Measurements from ENCODE around the gene ELMO2. TPM values are rescaled to one million over a fixed set of nuclear protein-coding genes. Genes with fewer than 3 reads are reported as not detected.

The ELMO2 gene
- total RNA-seq, 1 donor from 2014 or later = 35.6 TPM

DNA sequence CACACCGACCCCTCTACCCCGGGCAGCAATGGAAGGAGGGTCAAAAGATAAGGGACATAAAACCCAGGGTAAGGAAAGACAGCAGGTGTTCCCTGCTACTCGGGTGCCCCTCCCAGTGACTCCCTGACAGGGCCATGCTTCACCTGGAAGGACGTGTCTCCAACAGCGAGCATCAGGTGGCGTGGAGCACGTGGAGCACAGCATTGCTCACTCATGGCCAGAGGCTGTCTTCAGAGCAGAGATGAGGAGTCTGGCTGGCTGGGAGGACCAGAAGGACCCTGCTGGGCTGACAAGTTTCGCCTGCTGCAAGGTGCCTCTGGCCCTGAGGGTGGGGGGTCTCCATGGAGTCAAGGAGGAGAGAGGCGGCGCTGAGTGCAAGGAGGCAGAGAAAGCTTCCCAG, 82.9 kb downstream of the ELMO2 start:
- Mint-ChIP-seq H3K27ac (ENCODE audit: unreplicated experiment) (no peak overlapping the region), H3K36me3 (ENCODE audit: low read depth, unreplicated experiment) (no peaks in the 10 kb centered on the region), H3K9me3 (ENCODE audit: unreplicated experiment) (no peaks in the 10 kb centered on the region), H3K27me3 (ENCODE audit: unreplicated experiment) (peaks cover 7% of the 10 kb centered on the region), H3K4me3 (ENCODE audit: unreplicated experiment) (no peak overlapping the region), H3K4me1 (ENCODE audit: unreplicated experiment) (no peaks in the 10 kb centered on the region)
- DNase-seq (ENCODE audit: low spot score) = no peak
- TF ChIP-seq, protein P1, sequence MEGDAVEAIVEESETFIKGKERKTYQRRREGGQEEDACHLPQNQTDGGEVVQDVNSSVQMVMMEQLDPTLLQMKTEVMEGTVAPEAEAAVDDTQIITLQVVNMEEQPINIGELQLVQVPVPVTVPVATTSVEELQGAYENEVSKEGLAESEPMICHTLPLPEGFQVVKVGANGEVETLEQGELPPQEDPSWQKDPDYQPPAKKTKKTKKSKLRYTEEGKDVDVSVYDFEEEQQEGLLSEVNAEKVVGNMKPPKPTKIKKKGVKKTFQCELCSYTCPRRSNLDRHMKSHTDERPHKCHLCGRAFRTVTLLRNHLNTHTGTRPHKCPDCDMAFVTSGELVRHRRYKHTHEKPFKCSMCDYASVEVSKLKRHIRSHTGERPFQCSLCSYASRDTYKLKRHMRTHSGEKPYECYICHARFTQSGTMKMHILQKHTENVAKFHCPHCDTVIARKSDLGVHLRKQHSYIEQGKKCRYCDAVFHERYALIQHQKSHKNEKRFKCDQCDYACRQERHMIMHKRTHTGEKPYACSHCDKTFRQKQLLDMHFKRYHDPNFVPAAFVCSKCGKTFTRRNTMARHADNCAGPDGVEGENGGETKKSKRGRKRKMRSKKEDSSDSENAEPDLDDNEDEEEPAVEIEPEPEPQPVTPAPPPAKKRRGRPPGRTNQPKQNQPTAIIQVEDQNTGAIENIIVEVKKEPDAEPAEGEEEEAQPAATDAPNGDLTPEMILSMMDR (IDR thresholded peaks at IDR 0.05; ENCODE audit: unreplicated experiment) = no peak

DNA sequence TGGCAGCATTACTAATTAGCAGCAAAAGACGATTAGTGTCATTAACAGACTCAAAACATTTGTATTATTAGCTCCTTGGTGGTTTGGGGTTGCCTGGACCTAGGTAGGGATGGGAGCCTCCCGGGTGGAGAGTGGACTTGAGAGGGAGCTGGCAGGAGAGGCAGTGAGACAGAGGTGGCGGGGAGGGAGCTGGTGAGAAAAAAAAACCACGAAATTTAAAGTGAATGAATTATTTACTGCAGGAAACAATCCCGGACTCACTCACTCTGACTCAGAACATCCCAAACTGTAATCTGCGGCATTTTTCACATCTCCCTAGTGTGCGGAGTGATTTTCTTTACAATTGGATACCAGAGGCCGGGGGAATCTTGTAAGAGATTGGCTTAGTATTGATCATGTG, 83.8 kb downstream of the ELMO2 start:
- TF ChIP-seq, protein P1 (IDR thresholded peaks at IDR 0.05; ENCODE audit: unreplicated experiment) = no peak
- Mint-ChIP-seq H3K36me3 (ENCODE audit: low read depth, unreplicated experiment) (no peaks in the 10 kb centered on the region), H3K27ac (ENCODE audit: unreplicated experiment) (no peak overlapping the region), H3K9me3 (ENCODE audit: unreplicated experiment) (no peaks in the 10 kb centered on the region), H3K27me3 (ENCODE audit: unreplicated experiment) (peaks cover 10% of the 10 kb centered on the region), H3K4me1 (ENCODE audit: unreplicated experiment) (no peaks in the 10 kb centered on the region), H3K4me3 (ENCODE audit: unreplicated experiment) (no peak overlapping the region)
- no peak for DNase-seq (ENCODE audit: low spot score)

DNA sequence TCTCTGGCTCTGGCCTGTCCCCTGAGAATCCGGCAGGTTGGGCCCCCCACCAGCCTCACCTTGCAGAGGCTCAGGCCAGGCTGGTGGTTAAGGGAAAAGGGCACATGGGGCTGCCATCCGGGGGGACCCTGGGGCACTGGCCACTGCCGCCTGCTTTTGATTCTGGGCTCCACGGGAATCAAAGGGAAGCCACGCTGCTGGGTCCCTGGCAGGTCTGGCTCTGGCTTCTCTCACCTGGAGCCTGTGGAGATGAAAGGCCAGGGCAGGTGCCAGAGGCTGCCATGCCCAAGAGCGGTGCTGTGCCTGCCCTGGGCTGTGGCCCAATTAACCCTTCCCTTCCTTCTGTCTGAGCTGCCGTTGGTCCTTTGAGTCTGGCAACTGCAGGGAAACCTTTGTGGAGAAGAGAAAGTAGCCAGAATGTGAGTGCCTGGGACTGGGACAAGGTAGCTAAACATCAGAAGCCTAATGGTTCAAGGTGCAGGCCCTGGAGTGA, 88.7 kb downstream of the ELMO2 start:
- H3K9me3 Mint-ChIP-seq (ENCODE audit: unreplicated experiment) = no peaks in the 10 kb centered on the region
- H3K4me1 Mint-ChIP-seq (ENCODE audit: unreplicated experiment) = peaks cover 9% of the 10 kb centered on the region
- no peak overlapping the region for H3K4me3 Mint-ChIP-seq (ENCODE audit: unreplicated experiment)
- H3K36me3 Mint-ChIP-seq (ENCODE audit: low read depth, unreplicated experiment) = no peaks in the 10 kb centered on the region
- no peak overlapping the region for H3K27ac Mint-ChIP-seq (ENCODE audit: unreplicated experiment)
- H3K27me3 Mint-ChIP-seq (ENCODE audit: unreplicated experiment) = peaks cover 15% of the 10 kb centered on the region
- TF ChIP-seq, protein P1 (IDR thresholded peaks at IDR 0.05; ENCODE audit: unreplicated experiment) = no peak
- DNase-seq (ENCODE audit: low spot score) = no peak

DNA sequence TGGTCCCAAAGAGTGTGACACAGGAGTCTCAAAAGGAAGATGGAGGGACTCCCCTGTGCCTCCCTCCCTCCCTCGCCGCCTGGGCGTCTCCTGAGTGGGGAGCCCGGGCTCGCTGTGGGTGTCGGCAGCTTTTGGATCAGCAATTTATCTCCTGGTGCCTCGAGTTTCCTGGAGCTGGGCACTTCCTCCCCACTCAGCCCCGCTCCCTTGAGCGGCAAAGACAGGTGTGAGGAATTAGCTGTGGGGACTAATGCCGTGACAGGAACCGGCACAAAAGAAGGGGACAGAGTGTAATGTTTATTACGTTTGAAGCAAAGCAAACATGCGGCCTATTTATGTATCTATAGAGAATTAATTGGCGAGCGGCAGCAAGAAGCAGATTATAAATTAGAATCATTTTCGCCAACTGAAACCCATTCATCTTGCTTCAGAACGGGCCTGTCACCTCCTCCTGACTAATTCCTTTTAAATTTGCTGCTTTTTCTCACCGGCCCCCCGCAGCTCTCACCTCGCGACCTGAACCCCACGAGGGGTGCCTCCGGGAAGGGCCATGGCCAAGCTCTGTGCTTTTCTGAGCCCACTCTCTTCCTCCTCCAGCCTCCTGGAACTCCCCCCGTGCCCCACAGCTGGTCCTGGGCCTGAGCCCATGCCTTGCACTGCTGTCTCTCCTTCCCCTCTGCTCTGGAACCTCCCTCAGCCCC, 89.3 kb downstream of the ELMO2 start:
- peaks cover 9% of the 10 kb centered on the region for H3K4me1 Mint-ChIP-seq (ENCODE audit: unreplicated experiment)
- peaks cover 15% of the 10 kb centered on the region for H3K27me3 Mint-ChIP-seq (ENCODE audit: unreplicated experiment)
- TF ChIP-seq, protein P1 (IDR thresholded peaks at IDR 0.05; ENCODE audit: unreplicated experiment) = no peak
- H3K36me3 Mint-ChIP-seq (ENCODE audit: low read depth, unreplicated experiment) = no peaks in the 10 kb centered on the region
- no peaks in the 10 kb centered on the region for H3K9me3 Mint-ChIP-seq (ENCODE audit: unreplicated experiment)
- H3K4me3 Mint-ChIP-seq (ENCODE audit: unreplicated experiment) = no peak overlapping the region
- no peak overlapping the region for H3K27ac Mint-ChIP-seq (ENCODE audit: unreplicated experiment)
- no peak for DNase-seq (ENCODE audit: low spot score)

Other genes with a start within 250 kb of the ELMO2 start
- 1.3 TPM for gene CDH22, start 98.1 kb downstream of the ELMO2 start, total RNA-seq (ENCODE audit: unreplicated experiment)
- 19.5 TPM for gene ZNF334, start 106.9 kb upstream of the ELMO2 start, total RNA-seq (ENCODE audit: unreplicated experiment)
- gene OCSTAMP, start 144.0 kb upstream of the ELMO2 start, total RNA-seq (ENCODE audit: unreplicated experiment) = not detected
- 0.90 TPM for gene SLC13A3, start 244.8 kb upstream of the ELMO2 start, total RNA-seq (ENCODE audit: unreplicated experiment)